ENCODE data around the gene METTL23. TPM values are rescaled to one million over a fixed set of nuclear protein-coding genes. Genes with fewer than 3 reads are reported as not detected.
"Not testable (repeated sequence)": the region's sequence is repeated elsewhere in the genome, so short reads cannot be mapped to it uniquely, and the experiment has no call there.

Gene METTL23
- polyA plus RNA-seq, 1 experiment: 54.4 TPM

DNA sequence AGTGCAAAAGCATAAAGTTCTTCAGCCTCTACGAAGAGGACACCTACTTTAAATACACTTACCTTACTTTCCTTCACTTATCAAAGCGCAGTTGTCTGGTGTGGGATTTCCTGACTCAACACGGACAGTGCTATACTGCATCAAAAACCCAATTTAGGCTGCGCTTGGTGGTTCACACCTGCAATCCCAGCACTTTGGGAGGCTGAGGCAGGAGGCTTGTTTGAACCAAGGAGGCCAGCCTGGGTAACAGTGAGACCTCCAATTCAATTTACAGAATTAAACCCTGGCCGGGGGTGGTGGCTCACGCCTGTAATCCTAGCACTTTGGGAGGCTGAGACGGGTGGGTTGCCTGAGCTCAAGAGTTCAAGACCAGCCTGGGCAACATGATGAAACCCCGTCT lies 4.4 kb upstream of the METTL23 start:
- DNase-seq (ENCODE audit: low read depth, low spot score): no peak
- POLR2A ChIA-PET: interaction anchor here (0.8 kb wide), 1 partner anchor 15 kb away, joined by 3 read pairs; the partner anchor contains the start of genes MFSD11 and SRSF2
- TF ChIP-seq, protein P1, sequence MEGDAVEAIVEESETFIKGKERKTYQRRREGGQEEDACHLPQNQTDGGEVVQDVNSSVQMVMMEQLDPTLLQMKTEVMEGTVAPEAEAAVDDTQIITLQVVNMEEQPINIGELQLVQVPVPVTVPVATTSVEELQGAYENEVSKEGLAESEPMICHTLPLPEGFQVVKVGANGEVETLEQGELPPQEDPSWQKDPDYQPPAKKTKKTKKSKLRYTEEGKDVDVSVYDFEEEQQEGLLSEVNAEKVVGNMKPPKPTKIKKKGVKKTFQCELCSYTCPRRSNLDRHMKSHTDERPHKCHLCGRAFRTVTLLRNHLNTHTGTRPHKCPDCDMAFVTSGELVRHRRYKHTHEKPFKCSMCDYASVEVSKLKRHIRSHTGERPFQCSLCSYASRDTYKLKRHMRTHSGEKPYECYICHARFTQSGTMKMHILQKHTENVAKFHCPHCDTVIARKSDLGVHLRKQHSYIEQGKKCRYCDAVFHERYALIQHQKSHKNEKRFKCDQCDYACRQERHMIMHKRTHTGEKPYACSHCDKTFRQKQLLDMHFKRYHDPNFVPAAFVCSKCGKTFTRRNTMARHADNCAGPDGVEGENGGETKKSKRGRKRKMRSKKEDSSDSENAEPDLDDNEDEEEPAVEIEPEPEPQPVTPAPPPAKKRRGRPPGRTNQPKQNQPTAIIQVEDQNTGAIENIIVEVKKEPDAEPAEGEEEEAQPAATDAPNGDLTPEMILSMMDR (IDR thresholded peaks at IDR 0.05; ENCODE audit: low read depth, low read length): no peak
- CTCF ChIA-PET: interaction anchor here (0.6 kb wide), 2 partner anchors 33 to 669 kb away, joined by 3 read pairs; no protein-coding TSS in a partner anchor
- no peak overlapping the region for H3K27ac ChIP-seq (ENCODE audit: low read depth, low read length)
- no peaks in the 10 kb centered on the region for H3K27me3 ChIP-seq (ENCODE audit: control insufficient read depth, insufficient read depth, low read length)
- no peak overlapping the region for H3K4me3 ChIP-seq (ENCODE audit: low read depth, low read length)
- no peaks in the 10 kb centered on the region; the same call in 1 of the 2 replicates for H3K9me3 ChIP-seq (ENCODE audit: control insufficient read depth, insufficient read depth, low read length)

DNA sequence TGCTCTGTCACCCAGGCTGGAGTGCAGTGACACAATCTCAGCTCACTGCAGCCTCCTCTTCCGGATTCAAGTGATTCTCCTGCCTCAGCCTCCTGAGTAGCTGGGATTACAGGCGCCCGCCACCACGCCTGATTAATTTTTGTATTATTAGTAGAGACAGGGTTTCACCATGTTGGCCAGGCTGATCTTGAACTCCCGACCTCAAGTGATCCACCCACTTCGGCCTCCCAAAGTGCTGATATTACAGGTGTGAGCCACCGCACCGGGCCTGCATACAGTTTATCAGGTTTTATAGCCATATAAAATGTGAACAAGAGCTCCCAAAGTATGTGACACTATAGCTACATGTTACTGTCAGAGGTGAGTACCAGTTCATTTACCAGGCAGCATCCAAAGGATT lies 3.7 kb upstream of the METTL23 start:
- not testable (repeated sequence) for DNase-seq (ENCODE audit: low read depth, low spot score); H3K27ac ChIP-seq (ENCODE audit: low read depth, low read length); H3K4me3 ChIP-seq (ENCODE audit: low read depth, low read length); H3K27me3 ChIP-seq (ENCODE audit: control insufficient read depth, insufficient read depth, low read length); H3K9me3 ChIP-seq (ENCODE audit: control insufficient read depth, insufficient read depth, low read length)
- ChIA-PET CTCF (interaction anchor here (0.6 to 1.9 kb wide), 3 partner anchors 9 to 670 kb away, joined by 3 to 8 read pairs (median 3); no protein-coding TSS in a partner anchor), POLR2A (interaction anchor here (0.8 kb wide), 1 partner anchor 14 kb away, joined by 3 read pairs; the partner anchor contains the start of genes MFSD11 and SRSF2)

DNA sequence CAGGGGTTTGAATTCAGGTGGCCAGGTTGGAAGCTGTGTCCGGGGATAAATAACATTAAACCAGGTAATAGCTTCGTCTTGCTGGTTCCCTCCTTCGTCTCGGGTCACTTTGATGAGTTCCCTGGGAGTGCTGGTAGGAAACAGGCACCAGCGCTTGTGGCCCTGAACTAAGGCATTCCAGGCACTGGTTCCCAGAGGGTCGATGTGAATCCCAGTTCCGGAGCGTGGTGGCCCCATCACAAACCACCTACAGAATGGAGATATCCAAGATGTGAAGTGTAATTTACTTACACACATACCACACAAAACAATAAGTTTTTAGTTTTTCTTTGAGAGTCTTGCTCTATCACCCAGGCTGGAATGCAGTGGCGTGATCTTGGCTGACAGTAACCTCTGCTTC lies 2.8 kb upstream of the METTL23 start:
- Histone ChIP-seq H3K27ac (ENCODE audit: low read depth, low read length) (no peak overlapping the region), H3K27me3 (ENCODE audit: control insufficient read depth, insufficient read depth, low read length) (no peaks in the 10 kb centered on the region), H3K4me3 (ENCODE audit: low read depth, low read length) (no peak overlapping the region), H3K9me3 (ENCODE audit: control insufficient read depth, insufficient read depth, low read length) (no peaks in the 10 kb centered on the region; the same call in 1 of the 2 replicates)
- TF ChIP-seq, protein P1 (IDR thresholded peaks at IDR 0.05; ENCODE audit: low read depth, low read length): no peak
- ChIA-PET CTCF (interaction anchor here (1.0 to 1.9 kb wide), 2 partner anchors 9 to 43 kb away, joined by 3 to 8 read pairs; no protein-coding TSS in a partner anchor), POLR2A (no interaction called here)
- DNase-seq (ENCODE audit: low read depth, low spot score): no peak

DNA sequence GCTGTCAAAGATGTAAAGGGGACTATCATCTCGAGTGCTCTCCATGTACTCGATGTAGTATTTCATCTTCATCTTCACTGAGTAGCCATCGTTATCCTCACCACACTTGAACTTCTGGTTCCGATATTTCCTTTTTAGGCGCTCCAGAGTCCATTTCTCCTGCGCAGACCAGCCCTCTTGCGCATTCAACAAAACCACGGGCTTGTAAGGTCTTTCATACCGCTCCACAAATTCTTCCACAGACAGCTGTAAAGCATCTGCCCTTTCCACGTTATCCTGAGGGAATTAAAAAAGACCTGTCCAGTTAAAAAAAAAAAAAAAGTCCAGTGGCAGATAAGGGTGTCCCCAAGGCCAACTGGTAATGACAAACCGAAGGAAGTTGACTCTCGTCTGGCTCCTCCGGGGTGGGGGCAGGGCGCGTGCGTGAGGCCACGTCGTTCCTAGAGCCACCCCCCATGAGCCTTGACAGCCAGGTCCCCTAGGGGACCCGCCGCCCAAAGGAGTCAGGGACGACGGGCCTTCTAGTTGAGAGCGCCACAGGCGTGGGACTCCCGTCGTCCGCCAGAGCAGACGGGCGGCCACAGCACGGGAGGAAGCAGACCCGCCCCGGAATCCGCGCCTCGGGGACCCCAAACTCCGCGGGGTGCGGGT lies 934 bp upstream of the METTL23 start:
- POLR2A ChIA-PET: interaction anchor here (0.7 to 4.1 kb wide), 7 partner anchors 9 to 1208 kb away, joined by 3 to 41 read pairs (median 6); partner anchors contain the start of genes MFSD11 and SRSF2
- Histone ChIP-seq H3K9me3 (ENCODE audit: control insufficient read depth, insufficient read depth, low read length) (no peaks in the 10 kb centered on the region; the same call in 1 of the 2 replicates), H3K27ac (ENCODE audit: low read depth, low read length) (peak overlapping the region; percentile 94), H3K4me3 (ENCODE audit: low read depth, low read length) (peak overlapping the region; percentile 93), H3K27me3 (ENCODE audit: control insufficient read depth, insufficient read depth, low read length) (no peaks in the 10 kb centered on the region)
- TF ChIP-seq, protein P1 (IDR thresholded peaks at IDR 0.05; ENCODE audit: low read depth, low read length): no peak
- DNase-seq (ENCODE audit: low read depth, low spot score): no peak
- CTCF ChIA-PET: interaction anchor here (0.5 to 2.1 kb wide), 4 partner anchors 11 to 203 kb away, joined by 3 to 14 read pairs (median 4); no protein-coding TSS in a partner anchor

DNA sequence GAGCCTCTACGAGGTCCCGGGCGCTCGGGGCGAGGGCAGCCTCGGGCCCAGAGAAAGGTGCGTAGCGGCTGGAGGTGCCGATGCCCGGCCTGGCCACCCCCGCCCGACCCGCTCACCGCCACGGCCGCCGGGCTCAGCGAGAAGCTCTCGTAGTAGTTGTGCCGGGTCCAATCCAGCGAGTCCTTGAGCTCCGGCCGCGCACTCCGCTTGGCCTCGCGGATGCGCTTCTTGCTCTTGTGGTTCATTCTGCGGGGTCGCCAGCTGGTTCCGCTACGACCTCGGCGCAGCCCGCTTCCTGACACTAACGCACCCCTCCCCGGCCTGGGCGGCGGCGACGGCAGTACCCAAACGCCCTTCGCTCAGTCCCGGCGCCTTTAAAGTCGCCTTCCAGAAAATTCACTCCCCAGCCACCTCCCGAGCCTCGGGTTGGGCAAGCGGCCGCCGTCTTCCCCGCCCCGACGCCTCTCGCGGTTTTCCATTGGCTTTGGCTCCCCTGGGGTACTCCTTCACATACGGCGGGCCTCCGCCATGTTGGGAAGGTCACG lies 336 bp upstream of the METTL23 start, which contains the start of gene JMJD6:
Gene JMJD6 (minus strand): TSS at position 376 of the 545 bp plus-strand sequence. CDS start 131 bp downstream, at position 245.
- peak; percentile 89 for DNase-seq (ENCODE audit: low read depth, low spot score)
- Histone ChIP-seq H3K9me3 (ENCODE audit: control insufficient read depth, insufficient read depth, low read length) (no peaks in the 10 kb centered on the region; the same call in 1 of the 2 replicates), H3K4me3 (ENCODE audit: low read depth, low read length) (peak within 1 kb of the TSS; percentile 93), H3K27ac (ENCODE audit: low read depth, low read length) (peak within 1 kb of the TSS; percentile 94), H3K27me3 (ENCODE audit: control insufficient read depth, insufficient read depth, low read length) (no peaks in the 10 kb centered on the region)
- CTCF ChIA-PET: interaction anchor here (0.6 to 2.1 kb wide), 4 partner anchors 10 to 384 kb away, joined by 3 to 14 read pairs (median 4); no protein-coding TSS in a partner anchor
- TF ChIP-seq, protein P1 (IDR thresholded peaks at IDR 0.05; ENCODE audit: low read depth, low read length): no peak
- POLR2A ChIA-PET: interaction anchor here (1.5 to 4.1 kb wide), 5 partner anchors 10 to 55 kb away, joined by 5 to 41 read pairs (median 6); partner anchors contain the start of genes MFSD11 and SRSF2

Measured in AG04450 (cell line).